Measurements from ENCODE around the gene LRRC3. TPM values are rescaled to one million over a fixed set of nuclear protein-coding genes. Genes with fewer than 3 reads are reported as not detected.

The LRRC3 gene
- total and polyA plus RNA-seq, 4 donors = 0.63 to 5.3 (median 1.5) TPM

Other genes starting within 250 kb of the LRRC3 start
- gene ICOSLG, start 214.6 kb upstream of the LRRC3 start, total RNA-seq = 1 to 10 TPM; 3.1 to 3.9 TPM
- gene ICOSLG, start 214.6 kb upstream of the LRRC3 start, polyA plus RNA-seq = under 1 TPM; 0.56 to 0.63 TPM
- gene DNMT3L, start 193.6 kb upstream of the LRRC3 start, total RNA-seq = not detected
- gene DNMT3L, start 193.6 kb upstream of the LRRC3 start, polyA plus RNA-seq = not detected
- gene AIRE, start 169.6 kb upstream of the LRRC3 start, total RNA-seq = under 1 TPM in 1 of 2 donors, not detected in 1; 0.19 TPM
- not detected for gene AIRE, start 169.6 kb upstream of the LRRC3 start, polyA plus RNA-seq
- gene PFKL, start 155.5 kb upstream of the LRRC3 start, total RNA-seq = 100 to 1,000 TPM in 1 of 2 donors, 10 to 100 TPM in 1; 95.1 to 115 TPM
- 100 to 1,000 TPM in 1 of 2 donors, 10 to 100 TPM in 1; 48.0 to 110 TPM for gene PFKL, start 155.5 kb upstream of the LRRC3 start, polyA plus RNA-seq
- 10 to 100 TPM; 19.4 to 20.9 TPM for gene CFAP410, start 116.1 kb upstream of the LRRC3 start, total RNA-seq
- 100 to 1,000 TPM in 1 of 2 donors, 10 to 100 TPM in 1; 26.2 to 121 TPM for gene CFAP410, start 116.1 kb upstream of the LRRC3 start, polyA plus RNA-seq
- gene TRPM2, start 101.9 kb upstream of the LRRC3 start, total RNA-seq = 10 to 100 TPM in 1 of 2 donors, 1 to 10 TPM in 1; 7.0 to 15.8 TPM
- 1 to 10 TPM; 2.2 to 4.9 TPM for gene TRPM2, start 101.9 kb upstream of the LRRC3 start, polyA plus RNA-seq
- gene KRTAP10-1, start 84.7 kb downstream of the LRRC3 start, total RNA-seq = not detected
- not detected for gene KRTAP10-1, start 84.7 kb downstream of the LRRC3 start, polyA plus RNA-seq
- not detected for gene KRTAP10-2, start 96.0 kb downstream of the LRRC3 start, total RNA-seq
- not detected for gene KRTAP10-2, start 96.0 kb downstream of the LRRC3 start, polyA plus RNA-seq
- gene KRTAP10-3, start 103.3 kb downstream of the LRRC3 start, total RNA-seq = not detected
- gene KRTAP10-3, start 103.3 kb downstream of the LRRC3 start, polyA plus RNA-seq = not detected
- gene KRTAP10-4, start 118.2 kb downstream of the LRRC3 start, total RNA-seq = not detected
- gene KRTAP10-4, start 118.2 kb downstream of the LRRC3 start, polyA plus RNA-seq = not detected
- gene KRTAP10-5, start 125.1 kb downstream of the LRRC3 start, total RNA-seq = not detected
- not detected for gene KRTAP10-5, start 125.1 kb downstream of the LRRC3 start, polyA plus RNA-seq
- gene KRTAP10-6, start 137.0 kb downstream of the LRRC3 start, total RNA-seq = not detected
- not detected for gene KRTAP10-6, start 137.0 kb downstream of the LRRC3 start, polyA plus RNA-seq
- not detected for gene KRTAP10-7, start 145.1 kb downstream of the LRRC3 start, total RNA-seq
- not detected for gene KRTAP10-7, start 145.1 kb downstream of the LRRC3 start, polyA plus RNA-seq
- gene KRTAP10-8, start 156.6 kb downstream of the LRRC3 start, total RNA-seq = not detected
- gene KRTAP10-8, start 156.6 kb downstream of the LRRC3 start, polyA plus RNA-seq = not detected
- not detected for gene KRTAP10-9, start 171.6 kb downstream of the LRRC3 start, total RNA-seq
- gene KRTAP10-9, start 171.6 kb downstream of the LRRC3 start, polyA plus RNA-seq = not detected
- not detected for gene KRTAP10-10, start 181.8 kb downstream of the LRRC3 start, total RNA-seq
- not detected for gene KRTAP10-10, start 181.8 kb downstream of the LRRC3 start, polyA plus RNA-seq
- gene KRTAP10-11, start 190.9 kb downstream of the LRRC3 start, total RNA-seq = not detected
- not detected for gene KRTAP10-11, start 190.9 kb downstream of the LRRC3 start, polyA plus RNA-seq
- gene KRTAP12-4, start 199.1 kb downstream of the LRRC3 start, total RNA-seq = not detected
- not detected for gene KRTAP12-4, start 199.1 kb downstream of the LRRC3 start, polyA plus RNA-seq
- not detected for gene KRTAP12-3, start 202.4 kb downstream of the LRRC3 start, total RNA-seq
- gene KRTAP12-3, start 202.4 kb downstream of the LRRC3 start, polyA plus RNA-seq = not detected
- not detected for gene KRTAP12-2, start 211.4 kb downstream of the LRRC3 start, total RNA-seq
- not detected for gene KRTAP12-2, start 211.4 kb downstream of the LRRC3 start, polyA plus RNA-seq
- gene KRTAP12-1, start 226.7 kb downstream of the LRRC3 start, total RNA-seq = not detected
- gene KRTAP12-1, start 226.7 kb downstream of the LRRC3 start, polyA plus RNA-seq = not detected
- gene KRTAP10-12, start 241.7 kb downstream of the LRRC3 start, total RNA-seq = not detected
- not detected for gene KRTAP10-12, start 241.7 kb downstream of the LRRC3 start, polyA plus RNA-seq

Measured in aorta (tissue), 4 donors.